HG02763 (cell line): ENCODE measurements around the gene SIRT6.
"Not testable (repeated sequence)": the region's sequence is repeated elsewhere in the genome, so short reads cannot be mapped to it uniquely, and the experiment has no call there.

Experiments
- ATAC-seq: cut with Tn5 transposase; IDR thresholded peaks from one replicate; pipeline ENCODE4 v1.9.1; 2021; ENCODE audit warnings: mild to moderate bottlenecking, moderate library complexity; ENCODE audit not compliant: unreplicated experiment

Gene SIRT6

DNA sequence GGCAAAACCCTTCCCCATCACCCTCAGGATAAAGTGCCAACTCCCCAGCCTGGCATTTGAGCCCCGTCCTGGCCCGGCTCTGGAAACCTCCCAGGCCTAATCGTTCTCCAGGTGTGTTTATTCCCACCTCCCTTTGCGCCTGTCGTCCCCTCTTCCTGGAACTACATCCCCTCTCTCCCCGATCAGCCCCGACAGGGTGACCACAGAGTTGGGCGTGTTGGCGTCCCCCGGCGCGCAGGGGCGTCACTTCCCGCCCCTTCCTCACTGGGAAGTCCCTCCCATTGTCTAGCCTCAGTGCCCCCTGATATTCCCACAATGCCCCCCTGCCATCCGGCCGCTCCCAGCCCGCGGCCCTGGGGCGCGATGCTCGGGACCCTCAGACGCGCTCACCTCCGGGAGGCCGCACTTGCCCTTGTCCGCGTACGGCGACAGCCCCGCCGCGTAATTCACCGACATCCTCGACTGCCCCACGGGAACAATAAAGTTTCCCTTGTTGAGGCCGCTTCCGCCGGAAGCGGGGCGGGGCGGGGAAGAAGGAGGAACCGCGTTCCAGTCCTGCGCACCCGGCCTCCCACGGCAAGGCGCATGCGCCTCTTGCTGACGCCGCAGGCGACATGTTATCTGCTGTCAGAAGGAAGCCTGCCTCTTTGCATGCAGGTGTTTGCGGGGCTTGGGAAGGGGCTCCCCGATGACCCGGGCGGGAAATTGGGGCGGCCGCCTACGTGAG is at the start of gene SIRT6, which contains the start of gene ANKRD24:
TSS of gene SIRT6 (minus strand) at position 480 of the 727 bp plus-strand sequence. CDS start at position 456, 24 bp downstream.
TSS of gene ANKRD24 (plus strand) at position 606 of the 727 bp plus-strand sequence. CDS start 3,737 bp downstream, outside the sequence.
- ATAC-seq, result peak; percentile 71

DNA sequence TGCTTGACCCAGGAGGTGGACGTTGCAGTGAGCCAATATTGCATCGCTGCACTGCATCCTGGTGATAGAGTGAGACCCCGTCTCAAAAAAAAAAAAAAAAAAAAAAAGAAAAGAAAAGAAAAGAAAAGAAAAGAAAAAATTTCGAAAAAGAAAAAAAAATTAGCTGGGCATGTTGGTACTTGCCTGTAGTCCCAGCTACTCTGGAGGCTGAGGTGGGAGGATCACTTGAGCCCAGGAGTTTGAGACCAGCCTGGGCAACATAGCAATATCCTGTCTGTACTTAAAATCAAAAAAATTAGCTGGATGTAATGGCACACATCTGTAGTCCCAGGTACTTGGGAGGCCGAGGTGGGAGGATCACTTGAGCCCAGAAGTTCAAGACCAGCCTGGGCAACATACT is 49.8 kb upstream of the SIRT6 start:
- ATAC-seq, result not testable (repeated sequence)

DNA sequence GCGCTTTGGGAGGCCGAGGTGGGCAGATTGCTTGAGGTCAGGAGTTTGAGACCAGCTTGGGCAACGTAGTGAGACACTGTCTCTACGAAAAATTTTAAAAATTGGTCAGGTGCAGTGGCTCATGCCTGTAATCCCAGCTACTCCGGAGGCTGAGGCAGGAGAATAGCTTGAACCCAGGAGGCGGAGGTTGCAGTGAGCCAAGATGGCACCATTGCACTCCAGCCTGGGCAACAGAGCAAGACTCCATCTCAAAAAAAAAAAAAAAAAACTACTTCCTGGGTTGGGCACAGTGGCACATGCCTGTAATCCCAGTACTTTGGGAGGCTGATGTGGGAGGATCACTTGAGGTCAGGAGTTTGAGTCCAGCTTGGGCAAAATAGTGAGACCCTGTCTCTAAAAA is 49.2 kb upstream of the SIRT6 start:
- not testable (repeated sequence) for ATAC-seq

DNA sequence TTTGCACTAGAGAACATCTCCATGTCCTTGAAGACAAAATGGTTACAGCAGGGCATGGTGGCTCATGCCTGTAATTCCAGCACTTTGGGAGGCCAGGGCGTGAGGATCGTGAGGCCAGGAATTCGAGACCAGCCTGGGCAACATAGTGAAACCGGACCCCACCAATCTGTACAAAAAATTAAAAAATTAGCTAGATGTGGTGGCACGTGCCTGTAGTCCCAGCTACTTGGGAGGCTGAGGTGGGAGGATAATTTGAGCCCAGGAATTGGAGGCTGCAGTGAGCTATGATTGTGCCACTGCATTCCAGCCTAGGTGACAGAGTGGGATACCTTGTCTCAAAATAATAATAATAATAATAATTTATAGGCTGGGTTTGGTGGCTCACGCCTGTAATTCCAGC is 47.9 kb upstream of the SIRT6 start:
- not testable (repeated sequence) for ATAC-seq

DNA sequence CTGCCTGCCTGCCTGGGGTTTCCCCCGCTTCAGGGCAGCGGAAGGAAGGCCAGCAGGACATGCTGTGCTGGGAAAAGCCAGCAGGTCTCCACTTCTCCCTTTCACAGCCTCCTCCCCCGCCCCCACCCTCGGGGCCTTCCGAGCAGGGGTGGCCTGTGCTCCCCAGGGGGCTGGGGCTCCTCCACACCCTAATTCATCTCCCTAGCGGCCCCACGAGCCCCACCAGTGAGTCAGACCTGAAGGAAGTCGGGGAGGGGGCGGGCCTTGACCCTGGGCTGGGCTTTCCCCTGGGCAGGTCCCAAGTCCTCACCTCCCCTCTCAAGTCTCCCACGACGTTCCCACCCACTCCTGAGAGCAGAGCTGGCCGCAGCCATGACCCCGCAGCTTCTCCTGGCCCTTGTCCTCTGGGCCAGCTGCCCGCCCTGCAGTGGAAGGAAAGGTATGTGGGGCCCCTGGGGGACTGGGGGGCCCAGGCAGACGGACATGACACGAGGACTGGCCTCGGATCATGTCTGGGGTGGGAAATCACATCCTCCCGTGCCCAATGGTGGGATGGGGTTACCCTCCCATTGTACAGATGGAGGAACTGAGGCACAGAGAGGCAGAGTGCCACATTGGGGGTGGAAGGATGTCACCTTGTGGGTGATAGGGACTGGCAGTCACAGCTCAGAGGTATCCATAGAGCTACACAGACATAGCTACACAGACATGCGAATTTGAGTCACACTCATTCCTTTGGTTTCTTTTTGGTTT is 47.0 kb upstream of the SIRT6 start, which contains the start of gene EBI3:
TSS of gene EBI3 (plus strand) at position 345 of the 753 bp plus-strand sequence. CDS start at position 373, 28 bp downstream.
- peak; percentile 54 for ATAC-seq

DNA sequence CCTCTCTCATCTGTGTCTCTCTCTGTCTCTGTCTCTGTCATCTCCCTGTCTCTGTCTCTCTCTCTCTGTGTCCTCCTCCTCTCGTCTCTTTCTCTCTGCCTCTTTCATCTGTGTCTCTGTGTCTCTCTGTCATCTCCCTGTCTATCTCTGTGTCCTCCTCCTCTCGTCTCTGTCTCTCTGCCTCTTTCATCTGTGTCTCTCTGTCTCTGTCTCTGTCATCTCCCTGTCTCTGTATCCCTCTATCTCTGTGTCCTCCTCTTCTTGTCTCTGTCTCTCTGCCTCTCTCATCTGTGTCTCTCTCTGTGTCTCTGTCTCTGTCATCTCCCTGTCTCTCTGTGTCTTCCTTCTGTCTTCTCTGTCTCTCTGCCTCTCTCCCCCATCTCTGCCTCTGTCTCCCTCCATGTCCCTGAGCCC is 46.4 kb upstream of the SIRT6 start:
- no peak for ATAC-seq

DNA sequence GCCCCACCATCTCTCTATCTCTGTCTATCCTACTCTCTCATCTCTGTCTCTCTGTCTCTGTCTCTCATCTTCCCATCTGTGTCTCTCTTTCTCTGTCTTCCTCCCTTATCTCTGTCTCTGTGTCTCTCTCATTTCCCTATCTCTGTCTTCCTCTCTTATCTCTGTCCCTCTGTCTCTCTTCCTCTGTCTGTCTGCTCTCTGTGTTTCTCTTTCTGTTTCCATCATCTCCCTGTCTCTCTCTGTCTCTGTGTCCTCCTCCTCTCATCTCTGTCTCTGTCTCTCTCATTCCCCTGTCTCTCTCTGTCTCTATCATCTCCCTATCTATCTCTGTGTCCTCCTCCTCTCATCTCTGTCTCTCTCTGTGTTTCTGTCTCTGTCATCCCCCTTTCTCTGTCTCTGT is 45.4 kb upstream of the SIRT6 start:
- no peak for ATAC-seq

DNA sequence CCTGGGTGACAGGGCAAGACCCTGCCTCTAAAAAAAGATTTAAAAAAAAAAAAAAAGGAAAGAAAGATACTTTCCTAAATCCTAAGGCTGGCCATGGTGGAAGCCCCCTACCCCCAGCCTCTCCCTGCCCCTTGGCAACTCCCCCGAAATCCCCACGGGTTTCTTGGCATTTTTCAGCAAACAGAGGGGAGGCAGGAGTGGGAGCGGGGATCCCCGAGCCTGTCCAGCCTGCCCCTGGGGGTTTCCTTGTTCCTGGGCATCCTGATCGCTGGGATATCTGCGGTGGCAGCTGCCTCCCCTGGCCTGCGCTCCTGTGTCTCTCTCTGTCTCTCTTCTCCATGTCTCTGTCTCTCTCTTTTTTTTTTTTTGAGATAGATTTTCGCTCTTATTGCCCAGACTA is 43.5 kb upstream of the SIRT6 start:
- no peak for ATAC-seq

DNA sequence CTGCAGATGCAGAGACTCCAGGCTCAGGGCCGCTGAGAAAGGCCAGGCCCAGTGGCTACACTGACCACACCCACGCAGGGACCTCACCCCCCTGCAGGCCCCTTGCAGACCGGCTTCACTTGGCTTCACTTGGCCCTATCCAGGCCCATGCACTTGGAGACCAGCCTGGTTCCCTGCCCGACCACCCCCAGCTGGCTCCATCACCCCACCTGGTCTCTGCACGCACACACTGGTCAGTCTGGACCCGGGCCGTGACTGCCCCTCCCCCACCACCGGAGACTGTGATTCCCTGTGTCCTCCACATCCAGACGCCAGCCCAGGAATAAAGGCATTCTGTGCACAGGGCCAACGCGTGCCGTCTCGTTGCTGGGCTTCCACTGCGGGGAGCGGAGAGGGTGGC is 42.1 kb upstream of the SIRT6 start:
- no peak for ATAC-seq

DNA sequence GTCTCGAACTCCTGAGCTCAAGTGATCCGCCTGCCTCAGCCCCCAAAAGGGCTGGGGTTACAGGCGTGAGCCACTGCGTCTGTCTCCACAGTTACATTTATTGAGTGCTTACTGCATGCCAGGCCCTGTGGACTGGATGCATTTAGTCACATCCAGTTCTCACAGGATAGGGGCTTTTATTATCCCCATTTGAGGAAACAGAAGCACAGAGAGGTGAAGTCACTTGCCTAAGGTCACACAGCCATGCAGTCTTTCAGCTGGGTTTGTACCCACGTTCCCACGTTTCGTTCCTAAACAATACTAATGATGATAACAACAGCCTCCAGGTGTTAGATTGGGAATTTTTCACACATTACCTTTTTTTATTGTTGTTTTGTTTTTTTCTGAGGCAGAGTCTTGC is 37.8 kb upstream of the SIRT6 start:
- ATAC-seq, result no peak

DNA sequence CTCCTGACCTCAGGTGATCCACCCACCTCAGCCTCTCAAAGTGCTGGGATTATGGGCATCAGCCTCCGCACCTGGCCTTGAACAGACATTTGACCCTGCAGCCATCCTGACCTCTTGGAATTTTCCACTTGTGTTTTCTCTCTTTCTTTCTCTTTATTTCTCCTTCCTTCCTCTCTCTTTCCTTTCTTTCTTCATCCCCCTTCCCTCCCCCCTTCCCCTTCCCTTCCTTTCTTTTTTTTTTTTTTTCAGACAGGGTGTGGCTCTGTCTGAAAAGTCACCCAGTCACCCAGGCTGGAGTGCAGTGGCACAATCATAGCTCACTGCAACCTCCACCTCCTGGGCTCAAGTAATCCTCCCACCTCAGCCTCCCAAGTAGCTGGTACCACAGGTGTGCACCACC is 36.2 kb upstream of the SIRT6 start:
- not testable (repeated sequence) for ATAC-seq

DNA sequence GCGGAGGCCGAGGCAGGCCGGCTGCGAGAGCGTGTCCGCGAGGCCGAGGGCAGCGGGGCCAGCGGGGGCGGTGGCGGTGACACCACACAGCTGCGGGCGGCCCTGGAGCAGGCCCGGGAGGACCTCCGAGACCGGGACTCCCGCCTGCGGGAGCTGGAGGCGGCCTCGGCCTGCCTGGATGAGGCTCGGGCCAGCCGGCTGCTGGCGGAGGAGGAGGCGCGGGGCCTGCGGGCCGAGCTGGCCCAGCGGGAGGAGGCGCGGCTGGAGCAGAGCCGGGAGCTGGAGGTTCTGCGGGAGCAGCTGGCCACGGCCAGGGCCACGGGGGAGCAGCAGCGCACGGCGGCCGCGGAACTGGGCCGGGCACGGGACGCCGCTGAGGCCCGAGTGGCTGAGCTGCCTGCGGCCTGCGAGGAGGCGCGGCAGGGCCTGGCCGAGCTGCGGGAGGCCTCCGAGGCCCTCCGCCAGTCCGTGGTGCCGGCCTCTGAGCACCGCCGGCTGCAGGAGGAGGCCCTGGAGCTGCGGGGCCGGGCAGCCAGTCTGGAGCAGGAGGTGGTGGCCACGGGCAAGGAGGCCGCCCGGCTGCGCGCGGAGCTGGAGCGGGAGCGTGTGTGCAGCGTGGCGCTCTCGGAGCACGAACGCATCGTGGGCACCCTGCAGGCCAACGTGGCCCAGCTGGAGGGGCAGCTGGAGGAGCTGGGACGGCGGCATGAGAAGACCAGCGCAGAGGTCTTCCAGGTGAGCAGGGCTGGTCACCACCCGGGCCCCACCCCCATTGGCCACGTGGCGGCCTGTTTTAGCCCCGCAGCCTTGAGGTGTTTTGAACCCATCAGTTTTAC is 35.3 kb upstream of the SIRT6 start:
- ATAC-seq, result no peak

DNA sequence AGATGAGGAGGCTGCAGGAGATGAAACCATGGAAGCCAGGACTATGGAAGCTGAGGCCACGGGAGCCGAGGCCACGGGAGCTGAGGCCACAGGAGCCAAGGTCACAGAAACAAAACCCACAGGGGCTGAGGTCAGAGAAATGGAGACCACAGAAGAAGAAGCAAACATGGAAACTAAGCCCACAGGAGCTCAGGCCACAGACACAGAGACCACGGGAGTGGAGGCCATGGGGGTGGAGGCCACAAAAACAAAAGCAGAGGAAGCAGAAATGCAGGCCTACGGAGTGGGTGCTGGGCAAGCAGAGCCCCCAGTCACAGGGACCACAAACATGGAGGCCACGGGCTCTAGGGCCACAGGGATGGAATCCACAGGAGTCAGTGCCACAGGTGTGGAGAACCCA is 34.5 kb upstream of the SIRT6 start:
- ATAC-seq, result no peak

DNA sequence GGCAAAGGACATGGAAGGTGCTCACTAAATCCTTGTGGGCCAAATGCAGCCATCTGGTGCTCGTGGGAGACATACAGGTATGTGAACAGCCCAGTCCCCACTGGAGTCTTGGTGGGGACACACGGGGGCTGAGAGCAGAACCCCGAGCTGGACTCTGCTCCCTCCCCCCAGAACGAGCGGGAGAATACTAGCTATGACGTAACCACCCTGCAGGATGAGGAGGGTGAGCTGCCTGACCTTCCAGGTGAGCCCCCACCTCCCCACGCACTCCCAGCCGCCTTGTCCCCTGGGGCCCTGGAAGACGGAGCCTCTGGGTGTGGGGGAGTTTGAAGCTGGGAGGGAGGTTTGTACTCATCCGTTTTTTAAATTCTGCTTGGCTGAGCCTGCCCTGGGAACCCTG is 33.4 kb upstream of the SIRT6 start:
- ATAC-seq, result no peak

DNA sequence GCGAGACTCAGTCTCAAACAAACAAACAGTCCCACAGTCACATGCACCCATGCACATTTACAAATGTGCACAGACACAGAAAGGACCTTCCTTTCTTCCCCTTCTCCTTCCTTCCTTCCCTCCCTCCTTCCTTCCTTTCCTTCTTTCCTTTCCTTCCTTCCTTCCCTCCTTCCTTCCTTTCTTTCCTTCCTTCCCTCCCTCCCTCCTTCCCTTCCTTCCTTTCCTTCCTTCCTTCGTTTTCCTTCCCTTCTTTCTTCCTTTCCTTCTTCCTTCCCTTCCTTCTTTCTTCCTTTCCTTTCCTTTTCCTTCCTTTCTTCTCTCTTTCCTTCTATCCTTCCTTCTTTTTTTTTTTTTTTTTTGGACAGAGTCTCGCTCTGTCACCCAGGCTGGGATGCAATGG is 30.8 kb upstream of the SIRT6 start:
- no peak for ATAC-seq

DNA sequence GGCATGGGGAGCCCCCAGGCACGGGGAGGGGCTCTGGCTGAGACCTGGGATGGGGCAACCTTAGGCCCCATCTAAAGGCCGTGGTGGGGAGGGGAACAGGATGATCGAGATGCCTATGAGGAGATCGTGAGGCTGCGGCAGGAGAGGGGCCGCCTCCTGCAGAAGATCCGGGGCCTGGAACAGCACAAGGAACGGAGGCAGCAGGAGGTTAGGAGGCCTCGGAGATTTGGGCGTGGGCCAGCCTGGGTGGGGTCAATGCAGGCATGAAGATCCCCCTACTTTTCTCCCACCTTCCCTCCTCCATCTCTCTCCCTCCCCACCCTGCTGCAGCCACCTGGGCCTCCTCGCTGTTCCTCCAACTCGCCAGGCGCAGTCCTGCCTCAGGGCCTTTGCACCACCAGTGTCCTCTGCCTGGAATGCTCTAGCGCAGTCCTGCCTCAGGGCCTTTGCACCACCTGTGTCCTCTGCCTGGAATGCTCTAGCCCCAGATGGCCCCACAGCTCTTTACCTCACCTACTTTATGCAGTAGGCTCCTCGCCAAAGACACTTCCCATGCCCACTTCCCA is 27.9 kb upstream of the SIRT6 start:
- no peak for ATAC-seq

DNA sequence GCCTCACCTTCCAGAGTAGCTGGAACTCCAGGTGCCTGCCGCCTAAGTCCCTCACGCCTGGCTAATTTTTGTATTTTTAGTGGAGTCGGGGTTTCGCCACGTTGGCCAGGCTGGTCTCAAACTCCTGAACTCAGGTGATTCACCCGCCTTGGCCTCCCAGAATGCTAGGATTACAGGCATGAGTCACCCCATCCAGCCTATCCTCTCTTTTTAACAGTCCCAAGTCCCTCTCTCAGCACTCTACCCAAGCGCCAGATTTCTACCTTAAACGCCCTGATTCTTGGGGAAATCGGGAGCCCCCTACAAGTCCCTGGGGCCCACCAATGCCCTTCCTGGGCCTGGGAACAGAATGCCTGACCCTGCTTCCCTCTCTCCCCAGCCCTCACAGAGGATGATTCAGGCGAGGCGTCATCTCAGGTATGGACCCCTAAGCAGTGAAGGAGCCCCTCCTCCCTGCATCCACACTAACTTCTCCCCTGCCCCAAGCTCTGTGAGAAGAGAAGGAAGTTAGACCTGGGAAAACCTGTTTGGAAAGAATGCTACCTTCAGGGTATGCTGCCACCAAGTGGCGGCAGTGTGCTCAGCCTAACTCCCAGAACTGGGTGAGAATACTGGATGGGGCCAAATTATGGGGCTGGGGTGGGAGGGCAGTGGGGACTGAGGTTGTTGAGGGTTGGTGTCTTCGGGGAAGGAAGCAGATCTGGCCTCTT is 26.2 kb upstream of the SIRT6 start:
- no peak for ATAC-seq

DNA sequence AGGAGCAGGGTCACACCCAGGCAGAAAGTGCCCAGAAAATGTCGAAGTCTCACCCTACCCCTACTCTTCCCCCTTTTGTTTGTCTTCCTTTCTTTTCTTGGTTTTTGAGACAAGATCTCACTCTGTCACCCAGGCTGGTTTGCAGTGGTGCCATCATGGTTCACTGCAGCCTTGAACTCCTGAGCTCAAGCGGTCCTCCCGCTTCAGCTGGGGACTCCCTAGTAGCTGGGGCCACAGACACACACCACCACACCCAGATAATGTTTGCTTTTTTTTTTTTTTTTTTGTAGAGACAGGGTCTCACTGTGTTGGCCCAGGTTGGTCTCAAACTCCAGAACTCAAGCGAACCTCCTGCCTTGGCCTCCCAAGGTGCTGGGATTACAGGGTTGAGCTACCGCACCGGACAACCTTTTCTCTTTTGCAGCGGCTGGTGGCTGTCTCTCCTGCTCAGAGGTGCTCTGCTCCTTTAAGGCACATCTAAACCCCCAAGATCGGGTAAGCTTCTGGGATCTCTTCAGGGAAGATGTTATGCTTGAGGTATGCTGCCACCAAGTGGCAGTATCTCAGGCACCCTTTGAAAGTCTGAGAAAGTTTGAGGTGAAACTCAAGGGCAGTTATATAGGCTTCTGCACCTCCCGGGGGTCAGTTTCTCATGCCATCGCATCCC is 24.6 kb upstream of the SIRT6 start:
- no peak for ATAC-seq

DNA sequence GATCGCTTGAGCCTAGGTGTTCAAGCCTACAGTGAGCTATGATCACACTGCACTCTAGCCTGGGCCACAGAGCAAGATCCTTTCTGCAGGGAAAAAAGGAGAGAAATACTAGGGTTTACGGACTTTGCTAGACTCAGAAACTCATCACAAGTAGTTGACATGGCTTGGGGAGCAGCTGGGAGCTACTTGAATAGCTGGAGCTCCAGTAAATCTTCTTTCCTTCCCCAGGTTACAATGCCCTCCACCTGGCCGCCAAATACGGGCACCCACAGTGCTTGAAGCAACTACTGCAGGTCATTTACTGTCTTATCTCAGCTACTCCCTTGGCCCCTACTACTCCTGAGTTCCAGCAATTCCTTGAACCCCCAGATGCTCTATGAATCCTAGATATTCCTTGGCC is 19.4 kb upstream of the SIRT6 start:
- no peak for ATAC-seq
